GM19238 (cell line): ENCODE measurements around the gene EXOC3L1.
A peak's percentile ranks its signal among the peaks of the same experiment; 100 is the strongest.

Experiments
- DNase-seq: peaks from one replicate; pipeline ENCODE4 v3.0.0; 2011; ENCODE audit warnings: low spot score; ENCODE audit not compliant: insufficient read length

The EXOC3L1 gene

GRCh38 chr16:67183627-67184452, 6.1 kb downstream of the EXOC3L1 start, which contains the start of gene MATCAP1:
Gene MATCAP1 (minus strand): TSS chr16:67183963. CDS start chr16:67180610, 3,353 bp downstream.
- DNase-seq, result peak; percentile 100

- no peak for DNase-seq
Observed at GRCh38 chr16:67183284-67183626, 6.7 kb downstream of the EXOC3L1 start.

GRCh38 chr16:67182288-67182687, 7.6 kb downstream of the EXOC3L1 start:
- no peak for DNase-seq

DNA sequence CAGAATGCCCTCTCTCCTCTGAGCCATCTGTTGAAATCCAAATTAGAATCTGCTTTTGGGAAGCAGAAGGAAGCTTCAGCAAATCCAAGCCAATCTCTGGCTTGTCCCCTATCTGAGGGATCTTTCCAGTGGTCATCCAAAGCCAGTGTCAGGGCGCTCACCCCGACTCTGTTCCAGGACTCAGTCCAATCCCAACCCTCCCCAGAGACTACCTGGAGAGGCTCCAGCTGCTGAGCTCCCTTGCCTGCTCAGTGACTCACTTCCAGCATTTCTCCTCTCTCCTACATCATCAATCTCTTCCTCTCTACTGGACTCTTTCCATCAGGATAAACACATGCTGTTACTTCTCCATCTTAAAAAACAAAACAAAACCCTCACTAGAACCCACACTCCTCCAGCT, 8.6 kb downstream of the EXOC3L1 start:
- no peak for DNase-seq

DNA sequence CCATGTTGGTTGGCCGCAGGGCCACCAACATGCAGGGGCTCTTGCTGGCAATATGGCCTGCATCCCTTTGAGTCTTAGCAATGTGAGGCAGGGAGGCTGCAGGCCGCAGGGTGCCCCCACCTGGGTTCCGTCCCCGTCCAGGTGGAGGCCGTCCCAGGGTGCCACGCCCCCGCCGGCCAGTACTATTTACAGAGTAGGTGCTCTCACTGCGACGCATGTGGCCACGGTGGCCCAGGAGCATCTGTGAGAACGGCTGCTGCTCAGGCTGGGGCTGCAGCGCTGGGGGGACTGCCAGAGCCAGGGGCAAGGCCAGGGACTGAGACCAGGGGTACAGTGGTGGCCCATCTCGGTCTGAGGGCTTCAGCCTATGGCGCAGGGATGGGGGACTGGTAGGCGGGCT, 9.8 kb downstream of the EXOC3L1 start:
- DNase-seq, result no peak

GRCh38 chr16:67179421-67180080, 10.4 kb downstream of the EXOC3L1 start:
- no peak for DNase-seq

DNA sequence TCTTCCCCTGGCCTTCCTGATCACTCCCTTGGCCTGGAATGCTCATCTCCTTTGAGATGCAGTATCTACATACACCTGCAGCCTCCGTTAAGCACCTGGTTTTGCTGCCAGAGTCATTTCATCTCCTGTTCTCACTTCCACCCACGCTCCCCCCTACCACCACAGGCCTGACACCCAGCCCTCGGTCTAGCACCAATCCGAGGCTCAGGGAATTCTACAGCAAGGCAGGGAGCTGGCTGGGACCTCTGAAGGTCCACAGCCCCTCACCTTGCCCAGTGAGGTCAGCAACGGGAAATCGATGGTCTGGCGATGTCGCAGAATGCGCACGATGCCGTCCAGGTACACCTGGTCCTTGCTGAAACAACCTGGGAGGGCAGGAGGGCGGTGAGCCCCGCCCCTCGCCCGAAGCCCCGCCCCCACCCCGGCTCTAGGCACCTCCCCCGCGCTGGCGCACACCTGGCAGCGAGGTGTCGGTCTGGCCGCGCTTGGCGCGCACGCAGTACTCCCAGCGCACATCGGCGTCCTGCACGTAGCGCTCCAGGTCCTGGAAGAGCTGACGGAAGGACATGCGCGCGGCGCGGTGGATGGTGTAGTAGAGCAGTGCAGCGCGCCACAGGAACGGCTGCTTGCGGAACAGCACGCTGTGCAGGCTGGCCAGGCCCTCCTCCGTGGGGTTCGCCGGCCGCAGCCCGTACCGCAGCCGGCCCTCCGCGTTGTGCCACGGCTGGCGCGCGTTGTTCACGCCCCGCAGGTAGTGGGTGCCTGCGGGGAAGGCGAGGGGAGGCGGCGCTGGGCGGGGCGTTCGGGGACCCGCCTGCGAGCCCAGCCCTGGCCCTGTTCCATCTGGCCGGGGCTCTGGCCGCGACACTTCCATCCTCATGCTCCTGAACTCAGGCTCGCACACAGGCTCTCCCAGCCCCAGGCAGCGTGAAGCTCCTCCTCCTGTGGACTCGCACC, 11.9 kb downstream of the EXOC3L1 start:
- peak; percentile 60 for DNase-seq

- no peak for DNase-seq
Observed at GRCh38 chr16:67176662-67177061, 13.3 kb downstream of the EXOC3L1 start.

- DNase-seq, result no peak
Observed at GRCh38 chr16:67174706-67175231, 15.2 kb downstream of the EXOC3L1 start.

GRCh38 chr16:67173808-67174705, 15.9 kb downstream of the EXOC3L1 start:
- peak; percentile 76 for DNase-seq

- no peak for DNase-seq
Observed at GRCh38 chr16:67173323-67173722, 16.6 kb downstream of the EXOC3L1 start.

- no peak for DNase-seq
Observed at GRCh38 chr16:67170949-67171649, 18.8 kb downstream of the EXOC3L1 start.

DNA sequence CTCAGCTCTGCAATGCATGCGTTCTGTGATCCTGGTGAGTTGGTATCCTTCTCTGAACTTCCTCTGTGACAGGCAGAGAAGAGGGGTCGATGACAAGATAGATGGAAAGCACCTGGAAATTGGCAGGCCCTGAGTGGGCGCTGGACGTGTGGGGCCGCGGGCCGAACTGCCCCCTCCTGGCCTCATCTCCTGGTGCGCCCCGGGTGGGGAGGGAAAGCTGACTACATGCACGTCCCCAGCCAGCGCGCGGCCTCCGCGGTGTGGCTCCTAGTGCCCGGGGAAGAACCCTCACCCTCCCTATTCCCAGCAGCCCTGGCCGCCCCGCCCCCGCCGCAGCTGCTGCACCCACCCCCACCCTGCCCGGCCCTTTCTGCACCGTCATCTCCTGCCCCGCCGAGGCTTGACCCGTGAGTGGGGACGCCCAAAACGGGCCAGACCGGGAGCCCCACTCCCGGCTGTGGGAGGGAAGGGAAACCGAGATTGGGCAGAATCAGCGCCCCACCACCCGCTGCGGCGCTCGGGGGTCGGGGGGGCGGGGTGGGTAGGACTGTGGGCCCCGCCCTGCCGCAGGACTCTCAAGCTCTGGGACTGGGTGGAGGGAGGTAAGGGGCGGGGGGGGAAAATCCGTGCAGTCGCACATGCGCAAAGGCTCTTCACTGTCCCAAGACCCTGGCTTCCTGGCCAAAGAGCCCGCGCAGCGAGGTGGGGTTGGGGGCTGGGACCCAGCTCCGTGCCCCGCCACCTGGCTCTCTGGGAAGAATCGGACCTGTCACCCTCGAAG, 19.6 kb downstream of the EXOC3L1 start, which contains the start of gene NOL3:
TSS of gene NOL3 (plus strand) at position 371 of the 781 bp plus-strand sequence.
- peak; percentile 66 for DNase-seq

GRCh38 chr16:67169642-67170167, 20.2 kb downstream of the EXOC3L1 start:
- DNase-seq, result no peak

DNA sequence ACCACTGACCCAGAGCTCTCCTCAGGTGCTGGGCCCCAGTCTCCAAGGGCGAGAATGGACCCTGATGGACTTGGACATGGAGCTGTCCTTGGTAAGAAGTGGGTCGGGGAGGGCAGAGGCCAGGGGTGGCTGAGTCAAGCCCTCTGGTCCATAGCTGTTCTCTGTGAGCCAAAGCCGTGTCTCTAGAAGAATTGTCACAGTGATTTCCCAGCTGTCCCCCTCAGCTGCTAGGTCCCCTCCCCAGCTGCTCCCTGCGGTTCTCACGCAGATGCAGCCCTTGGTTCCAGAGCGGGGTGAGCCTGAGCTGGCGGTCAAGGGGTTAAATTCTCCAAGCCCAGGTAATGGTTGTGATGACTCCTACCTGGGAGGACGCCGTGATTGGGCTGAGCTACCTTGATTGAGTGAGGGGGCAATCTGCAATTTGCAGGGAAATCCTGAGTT, 20.9 kb downstream of the EXOC3L1 start:
- DNase-seq, result no peak

- no peak for DNase-seq
Observed at GRCh38 chr16:67167588-67167987, 22.3 kb downstream of the EXOC3L1 start.

DNA sequence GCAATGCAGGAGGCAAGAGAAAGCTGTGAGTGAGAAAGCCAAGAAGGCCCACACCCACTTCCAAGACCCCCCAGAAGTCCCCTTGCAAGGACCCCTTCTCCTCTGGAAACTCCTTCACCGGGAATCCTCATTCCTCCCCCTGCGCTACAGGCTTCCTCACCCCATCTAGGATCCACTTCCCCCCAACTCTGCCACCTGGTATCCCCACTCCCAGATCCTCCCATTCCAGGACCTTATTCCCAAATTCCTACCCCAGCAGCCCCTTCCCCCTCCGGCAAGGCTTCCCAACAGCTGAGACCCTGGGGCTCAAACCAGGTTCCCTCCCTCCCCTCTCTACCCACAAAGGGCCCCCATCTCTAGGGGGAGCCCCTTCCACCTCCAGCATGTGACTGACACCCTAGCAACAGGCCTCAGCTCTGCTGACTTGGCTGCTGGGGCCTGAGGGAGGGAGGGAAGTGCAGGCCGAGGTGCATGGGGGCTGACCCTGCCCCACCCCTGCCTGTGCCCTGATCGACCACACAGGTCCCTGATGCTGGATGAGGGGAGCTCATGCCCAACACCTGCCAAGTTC, 23.3 kb downstream of the EXOC3L1 start:
- no peak for DNase-seq

GRCh38 chr16:67166110-67166547, 23.8 kb downstream of the EXOC3L1 start:
- DNase-seq, result no peak
